H7 (cell line): Measurements from ENCODE around the gene ZNF839. TPM values are rescaled to one million over a fixed set of nuclear protein-coding genes. Genes with fewer than 3 reads are reported as not detected.
"Not testable (repeated sequence)": the region's sequence is repeated elsewhere in the genome, so short reads cannot be mapped to it uniquely, and the experiment has no call there.

Source experiments
- DNase-seq: peaks from one replicate; pipeline ENCODE4 v3.0.0; 2012
- H3K27me3 ChIP-seq: 2 replicates; pipeline ENCODE4 v1.6.0; 2011; ENCODE audit warnings: mild to moderate bottlenecking, low read length; ENCODE audit not compliant: control insufficient read depth, insufficient read depth
- H3K36me3 ChIP-seq: replicated peaks from 2 replicates; pipeline ENCODE4 v1.5.1; 2011; ENCODE audit warnings: low read length; ENCODE audit not compliant: control insufficient read depth, insufficient read depth
- H3K4me3 ChIP-seq: 2 replicates; pipeline ENCODE4 v1.5.1; 2011; ENCODE audit warnings: low read depth, mild to moderate bottlenecking, control low read depth, low read length, moderate library complexity; ENCODE audit not compliant: insufficient read depth
- total RNA-seq: library from RNA; depleted of rRNA; stranded (reverse); fragments of >200 nt; shearing (Covaris generic); gene quantifications from 2 replicates; pipeline ENCODE4 v1.2.3, GENCODE V29; 2014

Gene ZNF839
- total RNA-seq, 1 experiment from 2014 or later = 14.9 TPM

DNA sequence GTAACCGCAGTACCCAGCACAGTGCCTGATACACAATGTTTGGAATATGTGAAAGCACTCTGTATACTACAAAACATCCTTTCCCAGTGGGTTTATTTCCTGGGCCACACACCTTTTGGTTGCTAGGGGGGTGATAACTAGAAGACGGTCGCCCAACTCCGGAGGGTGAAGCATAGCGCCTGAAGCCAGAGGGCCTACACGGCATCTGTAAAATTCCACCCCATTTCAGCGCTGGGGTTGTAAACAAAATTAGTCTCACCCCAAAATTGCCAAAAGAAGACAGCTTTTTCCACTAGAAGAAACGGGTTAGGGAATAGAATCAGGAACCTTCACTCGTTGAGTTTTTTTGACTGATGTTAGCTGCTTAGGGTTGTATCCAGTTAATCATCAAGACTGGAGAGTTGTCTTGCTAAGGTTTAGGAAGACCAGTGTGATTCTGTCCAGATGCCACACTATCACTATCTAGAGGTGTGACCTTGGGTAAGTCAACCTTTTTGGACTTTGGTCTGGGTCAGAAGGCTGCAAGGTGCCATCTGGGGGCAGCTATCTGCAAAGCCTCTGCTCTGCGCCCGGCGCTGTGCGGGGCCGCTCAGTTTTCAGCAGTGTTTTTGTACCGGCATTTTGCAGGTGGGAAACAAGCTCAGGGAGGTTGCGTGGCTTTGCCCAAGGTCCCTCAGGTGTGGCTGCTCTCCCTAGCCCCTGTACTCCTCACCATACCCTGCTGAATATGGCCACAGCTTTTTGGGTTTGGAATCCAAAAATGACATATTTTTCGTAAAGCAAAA, 1.3 kb downstream of the ZNF839 start:
- no peaks in the 10 kb centered on the region for H3K36me3 ChIP-seq
- DNase-seq = no peak
- peak overlapping the region; percentile 89; the same call in 1 of the 2 replicates for H3K4me3 ChIP-seq
- H3K27me3 ChIP-seq = no peaks in the 10 kb centered on the region

GRCh38 chr14:102321456-102322422, 2.2 kb downstream of the ZNF839 start:
- H3K27me3 ChIP-seq = no peaks in the 10 kb centered on the region
- no peaks in the 10 kb centered on the region; the same call in 1 of the 2 replicates for H3K36me3 ChIP-seq
- DNase-seq = no peak
- no peak overlapping the region for H3K4me3 ChIP-seq

GRCh38 chr14:102323102-102323501, 3.6 kb downstream of the ZNF839 start:
- no peaks in the 10 kb centered on the region; the same call in 1 of the 2 replicates for H3K36me3 ChIP-seq
- peak; percentile 78 for DNase-seq
- no peak overlapping the region for H3K4me3 ChIP-seq
- H3K27me3 ChIP-seq = no peaks in the 10 kb centered on the region

DNA sequence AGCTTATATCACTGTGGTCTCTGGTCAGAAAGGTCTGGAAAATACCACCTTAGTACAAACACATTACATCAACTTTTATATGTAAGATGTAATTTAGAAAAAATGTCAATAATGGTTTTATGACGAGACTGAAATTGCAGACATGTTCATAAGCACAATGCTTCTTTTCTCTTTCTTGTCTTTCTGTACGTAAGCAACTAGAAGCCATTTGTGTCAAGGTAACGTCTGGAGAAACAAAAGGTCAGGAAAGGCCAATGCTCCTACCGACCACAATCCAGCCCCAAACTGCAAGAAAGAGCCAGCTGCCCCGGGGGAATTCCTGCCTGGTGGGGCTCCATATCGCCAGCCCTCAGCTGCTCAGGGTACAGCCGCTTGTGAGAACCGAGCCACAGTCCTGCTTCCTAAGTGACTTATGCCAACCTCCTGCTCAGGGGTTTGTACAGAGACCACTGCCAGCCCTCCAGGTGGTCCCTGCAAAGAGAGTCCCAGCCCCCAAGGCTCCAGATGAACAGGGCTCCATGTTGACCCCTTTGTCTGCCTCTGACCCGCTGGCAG, 6.3 kb downstream of the ZNF839 start:
- DNase-seq = no peak
- Histone ChIP-seq H3K4me3 (no peak overlapping the region), H3K36me3 (peaks cover 2% of the 10 kb centered on the region), H3K27me3 (no peaks in the 10 kb centered on the region)

- Histone ChIP-seq H3K4me3 (no peak overlapping the region), H3K36me3 (peaks cover 2% of the 10 kb centered on the region), H3K27me3 (no peaks in the 10 kb centered on the region)
- DNase-seq = no peak
Observed at GRCh38 chr14:102326583-102326982, 7.0 kb downstream of the ZNF839 start.

- H3K27me3 ChIP-seq, H3K36me3 ChIP-seq, H3K4me3 ChIP-seq, DNase-seq: not testable (repeated sequence)
Observed at GRCh38 chr14:102329381-102329780, 9.8 kb downstream of the ZNF839 start.

GRCh38 chr14:102330806-102331205, 11.3 kb downstream of the ZNF839 start:
- DNase-seq = no peak
- Histone ChIP-seq H3K4me3 (no peak overlapping the region), H3K27me3 (no peaks in the 10 kb centered on the region), H3K36me3 (peaks cover 9% of the 10 kb centered on the region)

GRCh38 chr14:102333390-102333789, 13.8 kb downstream of the ZNF839 start:
- peaks cover 9% of the 10 kb centered on the region for H3K36me3 ChIP-seq
- DNase-seq = no peak
- no peak overlapping the region for H3K4me3 ChIP-seq
- H3K27me3 ChIP-seq = no peaks in the 10 kb centered on the region

GRCh38 chr14:102333795-102334705, 14.5 kb downstream of the ZNF839 start:
- no peak for DNase-seq
- Histone ChIP-seq H3K4me3 (no peak overlapping the region), H3K27me3 (no peaks in the 10 kb centered on the region), H3K36me3 (peaks cover 12% of the 10 kb centered on the region)

- no peaks in the 10 kb centered on the region for H3K27me3 ChIP-seq
- H3K36me3 ChIP-seq = peaks cover 15% of the 10 kb centered on the region
- H3K4me3 ChIP-seq = no peak overlapping the region
- DNase-seq = no peak
Observed at GRCh38 chr14:102335163-102335562, 15.6 kb downstream of the ZNF839 start.

GRCh38 chr14:102338724-102339123, 19.2 kb downstream of the ZNF839 start:
- peaks cover 13% of the 10 kb centered on the region for H3K36me3 ChIP-seq
- peak; percentile 50 for DNase-seq
- no peak overlapping the region for H3K4me3 ChIP-seq
- no peaks in the 10 kb centered on the region for H3K27me3 ChIP-seq

DNA sequence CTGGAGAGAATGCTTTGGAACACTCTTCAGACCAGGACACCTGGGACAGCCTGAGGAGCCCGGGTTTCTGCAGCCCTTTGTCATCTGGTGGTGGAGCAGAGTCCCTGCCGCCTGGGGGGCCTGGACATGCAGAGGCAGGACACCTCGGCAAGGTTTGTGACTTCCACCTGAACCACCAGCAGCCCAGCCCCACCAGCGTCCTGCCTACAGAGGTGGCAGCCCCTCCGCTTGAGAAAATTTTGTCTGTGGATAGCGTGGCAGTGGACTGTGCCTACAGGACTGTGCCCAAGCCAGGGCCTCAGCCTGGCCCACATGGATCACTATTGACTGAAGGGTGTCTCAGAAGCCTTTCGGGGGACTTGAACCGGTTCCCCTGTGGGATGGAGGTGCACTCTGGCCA, 22.0 kb downstream of the ZNF839 start:
- H3K36me3 ChIP-seq = peaks cover 14% of the 10 kb centered on the region
- H3K27me3 ChIP-seq = no peaks in the 10 kb centered on the region
- no peak for DNase-seq
- H3K4me3 ChIP-seq = no peak overlapping the region

GRCh38 chr14:102342238-102342637, 22.7 kb downstream of the ZNF839 start:
- peaks cover 14% of the 10 kb centered on the region for H3K36me3 ChIP-seq
- no peaks in the 10 kb centered on the region for H3K27me3 ChIP-seq
- DNase-seq = no peak
- no peak overlapping the region for H3K4me3 ChIP-seq

DNA sequence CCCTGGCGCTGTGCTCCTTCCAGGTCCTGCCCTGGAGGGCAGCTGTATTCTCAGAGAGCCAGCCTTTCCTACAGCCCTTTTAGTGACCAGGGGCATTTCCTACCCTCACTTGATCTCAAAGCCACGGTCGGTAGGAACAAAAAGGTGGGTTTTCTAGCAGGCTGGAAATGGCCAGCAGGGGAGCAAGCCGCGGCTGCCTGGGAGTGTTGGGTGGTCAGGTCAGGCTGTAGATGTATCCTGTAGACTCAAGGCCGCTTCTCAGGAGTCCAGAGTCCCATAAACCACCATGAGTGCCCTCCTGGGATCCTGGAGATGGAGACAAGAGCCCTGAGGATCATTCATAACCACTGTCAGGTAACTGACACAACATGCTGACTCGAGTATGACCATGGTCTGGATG, 24.5 kb downstream of the ZNF839 start:
- no peak overlapping the region for H3K4me3 ChIP-seq
- H3K27me3 ChIP-seq = no peaks in the 10 kb centered on the region
- peaks cover 10% of the 10 kb centered on the region for H3K36me3 ChIP-seq
- DNase-seq = no peak
